Limb (tissue), 2 donors: ENCODE data around the gene ACTBL2.
"Not testable (repeated sequence)": the region's sequence is repeated elsewhere in the genome, so short reads cannot be mapped to it uniquely, and the experiment has no call there.

Experiments
- DNase-seq, 2 donors: peaks; one replicate each; pipeline ENCODE4 v3.0.0-alpha.2; 2016; ENCODE audit errors: extremely low spot score in 2 of 2

The ACTBL2 gene

GRCh38 chr5:57482671-57483106 lies at the start of gene ACTBL2:
Gene ACTBL2 (minus strand): TSS chr5:57482811. CDS start chr5:57482707, 104 bp downstream.
- DNase-seq, result no peak

- DNase-seq, result no peak
Measured at GRCh38 chr5:57531333-57531732, 48.7 kb upstream of the ACTBL2 start.

GRCh38 chr5:57529864-57530263 lies 47.3 kb upstream of the ACTBL2 start:
- no peak for DNase-seq

GRCh38 chr5:57527870-57528269 lies 45.3 kb upstream of the ACTBL2 start:
- DNase-seq, result no peak

GRCh38 chr5:57524348-57525060 lies 41.9 kb upstream of the ACTBL2 start:
- no peak for DNase-seq

GRCh38 chr5:57522477-57522876 lies 39.9 kb upstream of the ACTBL2 start:
- DNase-seq, result not testable (repeated sequence)

- not testable (repeated sequence) for DNase-seq
Measured at GRCh38 chr5:57518415-57518814, 35.8 kb upstream of the ACTBL2 start.

- no peak for DNase-seq
Measured at GRCh38 chr5:57517250-57517649, 34.6 kb upstream of the ACTBL2 start.

GRCh38 chr5:57513785-57514184 lies 31.2 kb upstream of the ACTBL2 start:
- no peak for DNase-seq

- DNase-seq, result no peak
Measured at GRCh38 chr5:57511321-57511720, 28.7 kb upstream of the ACTBL2 start.

GRCh38 chr5:57509501-57510260 lies 27.1 kb upstream of the ACTBL2 start:
- no peak for DNase-seq

GRCh38 chr5:57508211-57508610 lies 25.6 kb upstream of the ACTBL2 start:
- DNase-seq, result no peak

- DNase-seq, result no peak
Measured at GRCh38 chr5:57505272-57506200, 22.9 kb upstream of the ACTBL2 start.

- no peak for DNase-seq
Measured at GRCh38 chr5:57504357-57504756, 21.7 kb upstream of the ACTBL2 start.

- no peak for DNase-seq
Measured at GRCh38 chr5:57503433-57503832, 20.8 kb upstream of the ACTBL2 start.

- peak in 1 of 2 donors; percentile 46 for DNase-seq
Measured at GRCh38 chr5:57501414-57502201, 19.0 kb upstream of the ACTBL2 start.

- DNase-seq, result peak in 1 of 2 donors; percentile 55
Measured at GRCh38 chr5:57499262-57500050, 16.8 kb upstream of the ACTBL2 start.

- DNase-seq, result no peak
Measured at GRCh38 chr5:57497733-57498132, 15.1 kb upstream of the ACTBL2 start.

- DNase-seq, result no peak
Measured at GRCh38 chr5:57495285-57496086, 12.9 kb upstream of the ACTBL2 start.
